DND-41 (cell line): ENCODE results near the gene BRS3.

Experiments used
- ATAC-seq: fragments of 200-7000 bp; cut with Tn5 transposase; 3 replicates; pipeline ENCODE4 v1.9.1; 2021; ENCODE audit warnings: low read depth; ENCODE audit not compliant: insufficient read depth
- DNase-seq: peaks from one replicate; pipeline ENCODE4 v3.0.0-alpha.2; 2020
- H2AFZ ChIP-seq: 2 replicates; pipeline ENCODE4 v1.6.0; 2012; ENCODE audit warnings: low read depth, low read length
- H3K27ac ChIP-seq: 2 replicates; pipeline ENCODE4 v1.5.1; 2012; ENCODE audit warnings: low read length, inconsistent platforms
- H3K27me3 ChIP-seq: fragments of 200-600 bp; sonication (generic); 2 replicates; pipeline ENCODE4 v1.6.0; 2012; ENCODE audit warnings: low read length, mild to moderate bottlenecking, inconsistent platforms; ENCODE audit not compliant: insufficient read depth, poor library complexity
- H3K36me3 ChIP-seq: 2 replicates; pipeline ENCODE4 v1.5.1; 2012; ENCODE audit warnings: low read length, inconsistent platforms; ENCODE audit not compliant: insufficient read depth
- H3K4me1 ChIP-seq: 2 replicates; pipeline ENCODE4 v1.5.1; 2012; ENCODE audit warnings: mild to moderate bottlenecking, low read length; ENCODE audit not compliant: insufficient read depth
- H3K4me2 ChIP-seq: 2 replicates; pipeline ENCODE4 v1.6.0; 2012; ENCODE audit warnings: mild to moderate bottlenecking, moderate library complexity, low read length, inconsistent platforms; ENCODE audit not compliant: insufficient read depth
- H3K4me3 ChIP-seq, 2 experiments: fragments of 200-600 bp in 1 of 2; shearing (Covaris generic) in 1 of 2; 2 replicates each; pipeline ENCODE4 v1.5.1; 2012 to 2016; ENCODE audit warnings: inconsistent platforms in 2 of 2, low read length in 2 of 2, mild to moderate bottlenecking in 2 of 2, low read depth in 1 of 2, moderate library complexity in 1 of 2
- H3K79me2 ChIP-seq: 2 replicates; pipeline ENCODE4 v1.6.0; 2012; ENCODE audit warnings: low read length, inconsistent platforms; ENCODE audit not compliant: insufficient read depth
- H3K9ac ChIP-seq: 2 replicates; pipeline ENCODE4 v1.6.0; 2012; ENCODE audit warnings: low read depth, mild to moderate bottlenecking, inconsistent platforms, low read length, moderate library complexity
- H3K9me3 ChIP-seq: 2 replicates; pipeline ENCODE4 v1.5.1; 2012; ENCODE audit warnings: low read length, moderate library complexity, mild to moderate bottlenecking, inconsistent platforms; ENCODE audit not compliant: insufficient read depth, severe bottlenecking
- H4K20me1 ChIP-seq: 2 replicates; pipeline ENCODE4 v1.6.0; 2012; ENCODE audit warnings: low read length; ENCODE audit not compliant: insufficient read depth
- EZH2 ChIP-seq: IDR thresholded peaks from 3 replicates; pipeline ENCODE4 v1.6.1; 2012; ENCODE audit warnings: borderline replicate concordance, low read depth, mild to moderate bottlenecking, moderate library complexity, low read length, inconsistent platforms; ENCODE audit not compliant: severe bottlenecking
- TF ChIP-seq, protein P1 (sequence below): IDR thresholded peaks from 2 replicates; pipeline ENCODE4 v1.5.1; 2012; ENCODE audit warnings: borderline replicate concordance, low read length, moderate library complexity, mild to moderate bottlenecking; ENCODE audit not compliant: poor library complexity, severe bottlenecking; ENCODE audit errors: extremely low read depth

BRS3 gene

DNA sequence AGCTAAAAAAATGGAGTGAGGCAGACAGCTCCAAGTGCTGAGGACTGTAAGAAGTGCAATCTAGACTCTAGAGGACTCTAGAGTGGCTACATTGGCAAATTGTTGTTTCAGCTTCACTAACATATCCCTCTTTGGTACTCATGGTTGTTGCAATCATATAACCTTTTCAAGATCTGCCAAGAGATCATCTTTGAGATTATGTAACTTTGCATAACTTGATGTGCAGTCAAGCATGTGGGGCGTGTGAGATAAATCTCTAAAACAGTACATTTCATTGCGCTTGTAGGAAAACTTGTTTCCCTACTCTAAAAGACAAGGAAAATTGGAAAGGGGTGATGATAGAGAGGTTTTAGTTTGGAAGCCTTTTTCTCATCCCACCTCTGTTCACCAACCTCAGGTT, 11.2 kb upstream of the BRS3 start:
- H3K27ac ChIP-seq = no peak overlapping the region
- DNase-seq (no peak), ATAC-seq (no peak)
- H3K9ac ChIP-seq = no peak overlapping the region
- no peak overlapping the region for H3K4me2 ChIP-seq
- no peaks in the 10 kb centered on the region for H3K27me3 ChIP-seq
- H3K4me1 ChIP-seq = no peaks in the 10 kb centered on the region
- no peak overlapping the region for H2AFZ ChIP-seq
- no peak overlapping the region for H3K4me3 ChIP-seq
- no peaks in the 10 kb centered on the region for H3K79me2 ChIP-seq
- no peaks in the 10 kb centered on the region for H4K20me1 ChIP-seq
- no peaks in the 10 kb centered on the region for H3K36me3 ChIP-seq
- no peaks in the 10 kb centered on the region for H3K9me3 ChIP-seq
- TF ChIP-seq EZH2 = no peak
- TF ChIP-seq, protein P1, sequence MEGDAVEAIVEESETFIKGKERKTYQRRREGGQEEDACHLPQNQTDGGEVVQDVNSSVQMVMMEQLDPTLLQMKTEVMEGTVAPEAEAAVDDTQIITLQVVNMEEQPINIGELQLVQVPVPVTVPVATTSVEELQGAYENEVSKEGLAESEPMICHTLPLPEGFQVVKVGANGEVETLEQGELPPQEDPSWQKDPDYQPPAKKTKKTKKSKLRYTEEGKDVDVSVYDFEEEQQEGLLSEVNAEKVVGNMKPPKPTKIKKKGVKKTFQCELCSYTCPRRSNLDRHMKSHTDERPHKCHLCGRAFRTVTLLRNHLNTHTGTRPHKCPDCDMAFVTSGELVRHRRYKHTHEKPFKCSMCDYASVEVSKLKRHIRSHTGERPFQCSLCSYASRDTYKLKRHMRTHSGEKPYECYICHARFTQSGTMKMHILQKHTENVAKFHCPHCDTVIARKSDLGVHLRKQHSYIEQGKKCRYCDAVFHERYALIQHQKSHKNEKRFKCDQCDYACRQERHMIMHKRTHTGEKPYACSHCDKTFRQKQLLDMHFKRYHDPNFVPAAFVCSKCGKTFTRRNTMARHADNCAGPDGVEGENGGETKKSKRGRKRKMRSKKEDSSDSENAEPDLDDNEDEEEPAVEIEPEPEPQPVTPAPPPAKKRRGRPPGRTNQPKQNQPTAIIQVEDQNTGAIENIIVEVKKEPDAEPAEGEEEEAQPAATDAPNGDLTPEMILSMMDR = no peak

DNA sequence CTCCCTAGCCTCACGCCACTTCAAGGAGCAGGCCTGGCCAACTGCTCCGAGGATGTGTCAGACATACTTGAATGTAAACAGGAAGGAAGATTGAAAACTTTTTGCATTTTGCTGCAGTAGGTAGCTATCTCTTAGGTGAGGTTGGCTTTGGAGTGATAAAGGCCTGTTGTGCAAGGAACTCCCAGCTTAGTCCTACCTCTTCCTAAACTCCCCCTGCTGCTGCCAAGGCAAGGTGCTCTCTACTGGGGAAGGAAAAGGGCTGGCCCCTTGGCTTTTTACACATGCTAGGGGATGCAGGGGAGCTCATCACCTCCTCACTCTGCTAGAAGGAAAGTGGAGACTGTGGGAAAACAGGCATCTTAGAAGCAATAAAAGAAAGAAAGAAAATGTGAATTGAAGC, 10.7 kb upstream of the BRS3 start:
- Histone ChIP-seq H3K27me3 (no peaks in the 10 kb centered on the region), H3K36me3 (no peaks in the 10 kb centered on the region), H2AFZ (no peak overlapping the region), H3K9ac (no peak overlapping the region), H3K4me3 (no peak overlapping the region), H3K4me2 (no peak overlapping the region), H3K9me3 (no peaks in the 10 kb centered on the region), H4K20me1 (no peaks in the 10 kb centered on the region), H3K4me1 (no peaks in the 10 kb centered on the region), H3K27ac (no peak overlapping the region), H3K79me2 (no peaks in the 10 kb centered on the region)
- TF ChIP-seq, protein P1 = peak; percentile 31
- TF ChIP-seq EZH2 = no peak
- no peak for DNase-seq
- peak; percentile 40; the same call in 1 of the 3 replicates for ATAC-seq

DNA sequence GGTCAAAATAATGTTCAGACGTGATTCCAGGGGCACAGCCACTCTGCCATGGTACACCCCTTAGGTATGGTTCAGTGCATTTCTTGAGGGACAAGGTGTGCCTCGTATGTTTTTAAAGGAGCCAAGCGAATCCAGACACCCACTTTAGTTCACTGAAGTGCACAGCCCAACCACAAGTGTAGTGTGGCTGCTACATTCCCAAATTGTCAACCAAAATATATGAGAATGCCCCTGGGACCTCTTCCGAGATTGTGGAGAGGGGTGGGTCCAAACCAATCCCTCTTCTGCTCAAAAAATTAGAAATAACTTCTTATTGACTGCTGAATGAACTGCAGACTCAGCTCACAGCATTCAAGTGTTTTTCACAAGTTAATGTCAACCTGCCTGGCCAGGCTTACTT, 7.4 kb upstream of the BRS3 start:
- DNase-seq = no peak
- no peak for ATAC-seq
- H3K27ac ChIP-seq = no peak overlapping the region

DNA sequence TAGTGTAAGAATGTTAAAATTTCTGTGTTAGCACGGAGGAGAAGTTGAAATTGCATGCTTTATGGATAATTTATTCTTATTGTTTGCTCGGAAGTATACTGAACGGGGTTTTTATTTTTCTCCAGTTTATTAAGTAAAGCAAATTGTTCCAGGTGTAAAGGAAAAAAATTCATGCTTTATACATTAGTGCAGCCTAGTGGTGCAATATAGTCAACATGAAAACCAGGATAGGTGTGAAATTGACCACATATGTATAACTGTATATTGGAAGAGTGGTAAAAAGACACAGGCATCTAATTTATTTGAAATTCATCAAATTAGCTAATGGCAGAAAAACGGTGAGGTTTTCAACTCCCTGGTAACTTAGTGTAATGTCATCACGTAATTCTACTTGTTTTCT, 959 bp downstream of the BRS3 start:
- H4K20me1 ChIP-seq = no peaks in the 10 kb centered on the region
- H3K79me2 ChIP-seq = no peaks in the 10 kb centered on the region
- DNase-seq (no peak), ATAC-seq (no peak)
- H3K9me3 ChIP-seq = no peaks in the 10 kb centered on the region
- no peaks in the 10 kb centered on the region for H3K36me3 ChIP-seq
- H3K4me1 ChIP-seq = no peaks in the 10 kb centered on the region
- H3K27me3 ChIP-seq = no peaks in the 10 kb centered on the region
- no peak overlapping the region for H3K9ac ChIP-seq
- TF ChIP-seq EZH2 = no peak
- TF ChIP-seq, protein P1 = no peak
- H2AFZ ChIP-seq = no peak overlapping the region
- H3K27ac ChIP-seq = no peak overlapping the region
- H3K4me2 ChIP-seq = no peak overlapping the region
- no peak overlapping the region for H3K4me3 ChIP-seq

More for the DNA sequence above, 7.4 kb upstream of the BRS3 start:
- no peaks in the 10 kb centered on the region for H3K4me1 ChIP-seq
- H3K9ac ChIP-seq = no peak overlapping the region
- H2AFZ ChIP-seq = no peak overlapping the region
- no peaks in the 10 kb centered on the region for H3K36me3 ChIP-seq
- no peak overlapping the region for H3K4me3 ChIP-seq
- no peaks in the 10 kb centered on the region for H3K79me2 ChIP-seq
- no peaks in the 10 kb centered on the region for H3K9me3 ChIP-seq
- no peak overlapping the region for H3K4me2 ChIP-seq
- H4K20me1 ChIP-seq = no peaks in the 10 kb centered on the region
- TF ChIP-seq EZH2 = no peak
- TF ChIP-seq, protein P1 = no peak
- no peaks in the 10 kb centered on the region for H3K27me3 ChIP-seq
